SK-N-MC (cell line): Measurements from ENCODE around the gene DCUN1D2.

ENCODE experiments used
- EZH2 ChIP-seq: fragments of 200-600 bp; sonication (generic); IDR thresholded peaks from one replicate; pipeline ENCODE4 v1.6.1; 2017; ENCODE audit warnings: antibody characterized with exemption
- POLR2AphosphoS5 ChIP-seq: IDR thresholded peaks from 2 replicates; pipeline ENCODE4 v1.6.1; 2012; ENCODE audit warnings: mild to moderate bottlenecking, low read depth, low read length, borderline replicate concordance

DNA sequence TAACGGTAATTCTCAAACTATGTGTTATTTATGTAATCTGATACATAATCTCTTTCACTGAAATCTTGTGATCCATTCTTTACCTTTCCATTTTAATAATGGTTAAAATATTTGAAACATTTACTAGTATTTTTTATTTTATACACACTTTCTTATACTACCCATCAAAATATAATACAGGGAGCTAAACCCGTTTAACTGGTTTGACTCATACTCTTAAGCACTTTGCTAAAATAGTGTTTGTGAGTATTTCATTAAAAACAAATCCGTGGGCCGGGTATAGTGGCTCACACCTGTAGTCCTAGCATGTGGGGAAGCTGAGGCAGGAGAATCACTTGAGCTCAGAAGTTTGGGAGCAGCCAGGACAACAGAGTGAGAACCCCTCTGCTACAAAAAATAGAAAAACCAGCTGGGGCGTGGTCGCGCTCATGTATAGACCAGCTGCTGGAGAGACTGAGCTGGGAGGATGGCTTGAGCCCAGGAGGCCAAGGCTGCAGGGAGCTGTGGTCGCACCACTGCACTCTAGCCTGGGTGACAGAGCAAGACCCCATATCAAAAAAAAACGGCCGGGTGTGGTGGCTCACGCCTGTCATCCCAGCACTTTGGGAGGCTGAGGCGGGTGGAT is 43.8 kb upstream of the DCUN1D2 start:
- TF ChIP-seq EZH2: no peak
- TF ChIP-seq POLR2AphosphoS5: no peak
